HL-60 (cell line): Measurements from ENCODE around the gene ESPNL.

Experiments
- DNase-seq, 2 experiments: peaks; one replicate each; pipeline ENCODE4 v3.0.0-alpha.2; 2010 to 2020; ENCODE audit warnings: low read depth in 1 of 2, low spot score in 1 of 2
- H3K27ac ChIP-seq: fragments of 250-450 bp; sonication (Bioruptor Pico); replicated peaks from 2 replicates; pipeline ENCODE4 v1.5.1; 2020; ENCODE audit warnings: mild to moderate bottlenecking, moderate library complexity
- H3K27me3 ChIP-seq: fragments of 250-450 bp; sonication (Bioruptor Pico); 2 replicates; pipeline ENCODE4 v1.5.1; 2021; ENCODE audit warnings: mild to moderate bottlenecking, moderate library complexity; ENCODE audit not compliant: insufficient read depth, poor library complexity, severe bottlenecking
- H3K4me3 ChIP-seq: replicated peaks from 2 replicates; pipeline ENCODE4 v1.5.1; 2011; ENCODE audit warnings: mild to moderate bottlenecking, control low read depth, low read length; ENCODE audit not compliant: insufficient read depth
- CTCF ChIP-seq: IDR thresholded peaks from one replicate; pipeline ENCODE4 v1.5.1; 2011; ENCODE audit warnings: low read length, control low read depth, inconsistent platforms; ENCODE audit not compliant: insufficient read depth
- GABPA ChIP-seq: IDR thresholded peaks from 2 replicates; pipeline ENCODE4 v1.6.1; 2012; ENCODE audit warnings: low read depth
- POLR2AphosphoS5 ChIP-seq: IDR thresholded peaks from 2 replicates; pipeline ENCODE4 v1.6.1; 2012; ENCODE audit warnings: low read depth
- REST ChIP-seq: IDR thresholded peaks from 2 replicates; pipeline ENCODE4 v1.6.1; 2012; ENCODE audit warnings: low read depth; ENCODE audit not compliant: insufficient replicate concordance
- SPI1 ChIP-seq: IDR thresholded peaks from 2 replicates; pipeline ENCODE4 v1.6.1; 2012; ENCODE audit warnings: low read depth, mild to moderate bottlenecking, borderline replicate concordance

The ESPNL gene

GRCh38 chr2:238104691-238105371, 4.7 kb downstream of the ESPNL start:
- no peak overlapping the region for H3K4me3 ChIP-seq
- DNase-seq: no peak
- TF ChIP-seq REST (no peak), SPI1 (no peak), POLR2AphosphoS5 (no peak), CTCF (no peak)
- no peak overlapping the region for H3K27ac ChIP-seq
- no peaks in the 10 kb centered on the region for H3K27me3 ChIP-seq

- DNase-seq: no peak
- Histone ChIP-seq H3K27ac (no peak overlapping the region), H3K27me3 (no peaks in the 10 kb centered on the region), H3K4me3 (no peak overlapping the region)
- TF ChIP-seq SPI1: no peak
- TF ChIP-seq POLR2AphosphoS5: no peak
- no peak for TF ChIP-seq REST
- no peak for TF ChIP-seq CTCF
- no peak for TF ChIP-seq GABPA
Measured at GRCh38 chr2:238105506-238106338, 5.6 kb downstream of the ESPNL start.

- TF ChIP-seq REST: no peak
- TF ChIP-seq SPI1: no peak
- TF ChIP-seq CTCF: no peak
- no peak for TF ChIP-seq GABPA
- no peak for TF ChIP-seq POLR2AphosphoS5
- Histone ChIP-seq H3K27me3 (no peaks in the 10 kb centered on the region), H3K27ac (no peak overlapping the region), H3K4me3 (no peak overlapping the region)
- DNase-seq: no peak
Measured at GRCh38 chr2:238106339-238106697, 6.2 kb downstream of the ESPNL start.
